H1 (cell line): ENCODE measurements around the gene SH2D5. TPM values are rescaled to one million over a fixed set of nuclear protein-coding genes. Genes with fewer than 3 reads are reported as not detected.

Experiments used
- CTCF ChIA-PET: fragments of 300-600 bp; sonication (Branson Sonifier 250); formaldehyde crosslinking; loops from one replicate; lab custom pipeline; 2021; ENCODE audit not compliant: partially characterized antibody; lab: Charles Lee
- POLR2A ChIA-PET: fragments of 300-600 bp; sonication (Branson Sonifier 250); formaldehyde crosslinking; loops from one replicate; lab custom pipeline; 2021; ENCODE audit warnings: inconsistent platforms; ENCODE audit not compliant: partially characterized antibody; lab: Charles Lee
- DNase-seq, 2 experiments: peaks; one replicate each; pipeline versions ENCODE4 v3.0.0 to v3.0.0-alpha.2; 2010 to 2022; ENCODE audit warnings: low spot score in 2 of 2, low read depth in 1 of 2, mixed read lengths in 1 of 2
- FAIRE-seq: peaks from 2 replicates; lab custom pipeline; 2011; peaks lifted over from hg19 to GRCh38; lab: Jason Lieb, UNC
- H2AFZ ChIP-seq: 2 replicates; pipeline ENCODE4 v1.8.1; 2012; ENCODE audit warnings: low read length, inconsistent platforms
- H2AK5ac ChIP-seq: 2 replicates; pipeline ENCODE4 v1.6.1; 2013; ENCODE audit warnings: low read depth, low read length
- H2BK120ac ChIP-seq: replicated peaks from 2 replicates; pipeline ENCODE3; 2013; ENCODE audit warnings: low read depth, low read length, inconsistent platforms
- H2BK12ac ChIP-seq: 2 replicates; pipeline ENCODE4 v1.6.1; 2013; ENCODE audit warnings: low read depth, low read length
- H2BK15ac ChIP-seq: 2 replicates; pipeline ENCODE4 v1.6.1; 2013; ENCODE audit warnings: low read length
- H2BK20ac ChIP-seq: 2 replicates; pipeline ENCODE4 v1.6.1; 2013; ENCODE audit warnings: low read length
- H2BK5ac ChIP-seq: 2 replicates; pipeline ENCODE4 v1.6.1; 2013; ENCODE audit warnings: low read depth, low read length
- H3K14ac ChIP-seq: 2 replicates; pipeline ENCODE4 v1.6.1; 2013; ENCODE audit warnings: inconsistent platforms; ENCODE audit not compliant: insufficient read length
- H3K18ac ChIP-seq: 2 replicates; pipeline ENCODE4 v1.6.1; 2013; ENCODE audit warnings: low read length; ENCODE audit errors: extremely low read depth
- H3K23ac ChIP-seq: 2 replicates; pipeline ENCODE4 v1.6.1; 2013; ENCODE audit warnings: inconsistent platforms; ENCODE audit not compliant: insufficient read length
- H3K23me2 ChIP-seq: 2 replicates; pipeline ENCODE4 v1.6.1; 2013; ENCODE audit warnings: low read depth, low read length
- H3K27ac ChIP-seq: 2 replicates; pipeline ENCODE4 v1.6.1; 2011; ENCODE audit warnings: low read depth, low read length, inconsistent platforms
- H3K27me3 ChIP-seq, 4 experiments: replicated peaks in 1 of 4; 1 replicate in 1 of 4; 2 replicates in 3 of 4; pipeline versions ENCODE4 v1.6.1 to v1.8.1; 2011 to 2013; ENCODE audit warnings: low read length in 3 of 4, mild to moderate bottlenecking in 3 of 4, inconsistent platforms in 2 of 4, mixed read lengths in 2 of 4, moderate library complexity in 1 of 4; ENCODE audit not compliant: control insufficient read depth in 3 of 4, insufficient read depth in 3 of 4; ENCODE audit errors: extremely low read depth in 1 of 4
- H3K36me3 ChIP-seq, 4 experiments: 2 replicates each; pipeline versions ENCODE4 v1.6.1 to v1.8.1; 2011 to 2013; ENCODE audit warnings: mild to moderate bottlenecking in 4 of 4, low read length in 3 of 4, moderate library complexity in 2 of 4, control low read depth in 1 of 4, inconsistent platforms in 1 of 4; ENCODE audit not compliant: insufficient read depth in 4 of 4, control insufficient read depth in 2 of 4
- H3K4ac ChIP-seq: replicated peaks from 2 replicates; pipeline ENCODE3; 2013; ENCODE audit warnings: low read length, low read depth, mixed read lengths, inconsistent platforms; ENCODE audit not compliant: insufficient read length
- H3K4me1 ChIP-seq, 4 experiments: replicated peaks in 1 of 4; 1 replicate in 1 of 4; 2 replicates in 3 of 4; pipeline versions ENCODE4 v1.6.1 to v1.8.1; 2011 to 2013; ENCODE audit warnings: low read length in 3 of 4, inconsistent platforms in 2 of 4, mixed read lengths in 1 of 4; ENCODE audit not compliant: insufficient read depth in 4 of 4, control insufficient read depth in 3 of 4
- H3K4me2 ChIP-seq, 2 experiments: 2 replicates each; pipeline versions ENCODE4 v1.6.1 to v1.8.1; 2011 to 2013; ENCODE audit warnings: low read depth in 2 of 2, low read length in 2 of 2, control low read depth in 1 of 2, inconsistent platforms in 1 of 2, mild to moderate bottlenecking in 1 of 2; ENCODE audit not compliant: insufficient read depth in 1 of 2
- H3K4me3 ChIP-seq, 4 experiments: fragments of 200-600, 300-600 bp in 1 of 4; sonication (generic), shearing (Covaris generic), sonication (Bioruptor Twin) in 1 of 4; 2 replicates each; pipeline versions ENCODE4 v1.5.1 to v1.8.1; 2011 to 2016; ENCODE audit warnings: low read length in 4 of 4, low read depth in 3 of 4, control low read depth in 2 of 4, inconsistent platforms in 2 of 4, mild to moderate bottlenecking in 2 of 4, mixed read lengths in 1 of 4, moderate library complexity in 1 of 4; ENCODE audit not compliant: insufficient read depth in 2 of 4; ENCODE audit errors: extremely low read depth in 1 of 4
- H3K56ac ChIP-seq: replicated peaks from 2 replicates; pipeline ENCODE3; 2013; ENCODE audit warnings: low read depth, mild to moderate bottlenecking, mixed read lengths, low read length, inconsistent platforms; ENCODE audit not compliant: insufficient read length
- H3K79me1 ChIP-seq: 2 replicates; pipeline ENCODE4 v1.6.1; 2013; ENCODE audit warnings: low read depth, low read length, control low read depth
- H3K79me2 ChIP-seq, 2 experiments: 2 replicates each; pipeline versions ENCODE4 v1.6.1 to v1.8.1; 2012 to 2013; ENCODE audit warnings: low read length in 2 of 2, mild to moderate bottlenecking in 2 of 2, inconsistent platforms in 1 of 2; ENCODE audit not compliant: insufficient read depth in 2 of 2, control insufficient read depth in 1 of 2
- H3K9ac ChIP-seq, 4 experiments: replicated peaks in 1 of 4; 1 replicate in 1 of 4; 2 replicates in 3 of 4; pipeline versions ENCODE4 v1.6.1 to v1.8.1; 2011 to 2013; ENCODE audit warnings: low read depth in 3 of 4, low read length in 3 of 4, control low read depth in 2 of 4, mild to moderate bottlenecking in 2 of 4, moderate library complexity in 2 of 4, inconsistent platforms in 1 of 4; ENCODE audit errors: extremely low read depth in 1 of 4
- H3K9me3 ChIP-seq, 2 experiments: 2 replicates each; pipeline versions ENCODE4 v1.6.1 to v1.8.1; 2012 to 2013; ENCODE audit warnings: mild to moderate bottlenecking in 2 of 2, moderate library complexity in 2 of 2, control low read depth in 1 of 2, inconsistent platforms in 1 of 2, low read depth in 1 of 2, low read length in 1 of 2, mixed read lengths in 1 of 2; ENCODE audit not compliant: insufficient read depth in 2 of 2
- H4K20me1 ChIP-seq, 2 experiments: replicated peaks in 1 of 2; 2 replicates each; pipeline versions ENCODE3 to v1.8.1; 2011 to 2013; ENCODE audit warnings: inconsistent platforms in 2 of 2, low read length in 2 of 2, mild to moderate bottlenecking in 1 of 2; ENCODE audit not compliant: insufficient read depth in 2 of 2, control insufficient read depth in 1 of 2
- H4K5ac ChIP-seq: 2 replicates; pipeline ENCODE4 v1.6.1; 2013; ENCODE audit warnings: low read length, low read depth, mixed read lengths, inconsistent platforms; ENCODE audit not compliant: insufficient read length
- H4K8ac ChIP-seq: 2 replicates; pipeline ENCODE4 v1.8.0; 2013; ENCODE audit warnings: mild to moderate bottlenecking, moderate library complexity, low read length, inconsistent platforms; ENCODE audit not compliant: insufficient read depth; ENCODE audit errors: extremely low read depth
- H4K91ac ChIP-seq: replicated peaks from 2 replicates; pipeline ENCODE3; 2013; ENCODE audit warnings: low read length, mixed read lengths, inconsistent platforms; ENCODE audit not compliant: insufficient read length
- BCL11A ChIP-seq, 2 experiments: IDR thresholded peaks; one replicate each; pipeline ENCODE4 v1.6.1; 2011; ENCODE audit warnings: low read depth in 2 of 2, low read length in 2 of 2, mild to moderate bottlenecking in 2 of 2
- CREB1 ChIP-seq: IDR thresholded peaks from 2 replicates; pipeline ENCODE4 v1.6.1; 2012; ENCODE audit warnings: inconsistent platforms
- JUN ChIP-seq: IDR thresholded peaks from 2 replicates; pipeline ENCODE4 v1.6.1; 2011; ENCODE audit warnings: low read depth, mild to moderate bottlenecking, improper control_type of control experiment, low read length
- POLR2AphosphoS5 ChIP-seq: IDR thresholded peaks from 2 replicates; pipeline ENCODE4 v1.6.1; 2011; ENCODE audit warnings: low read depth, low read length
- RNF2 ChIP-seq: fragments of 200-900, 300-1000 bp; sonication (generic); IDR thresholded peaks from 2 replicates; pipeline ENCODE4 v1.7.1; 2016; ENCODE audit warnings: borderline replicate concordance, low read depth, mild to moderate bottlenecking, antibody characterized with exemption, low read length; ENCODE audit not compliant: poor library complexity, severe bottlenecking; ENCODE audit errors: missing control alignments
- SP1 ChIP-seq: IDR thresholded peaks from 2 replicates; pipeline ENCODE4 v1.6.1; 2011; ENCODE audit warnings: low read depth, low read length
- SUZ12 ChIP-seq: fragments of 200-600 bp; sonication (generic); IDR thresholded peaks from 2 replicates; pipeline ENCODE4 v1.6.1; 2012; ENCODE audit warnings: mild to moderate bottlenecking, inconsistent platforms, low read length, moderate library complexity, mixed read lengths
- WGBS, 2 experiments: shearing (Covaris generic) in 1 of 2; methylation state at CpG; one replicate each; pipeline versions ENCODE4 v1.1.6 to v1.1.7; 2013 to 2015; ENCODE audit warnings: low lambda C conversion rate in 2 of 2, mixed read lengths in 2 of 2, inconsistent platforms in 1 of 2, low coverage in 1 of 2, missing lambda C conversion rate in 1 of 2; ENCODE audit not compliant: insufficient replicate concordance in 2 of 2, insufficient coverage in 1 of 2, insufficient read length in 1 of 2; ENCODE audit errors: extremely low coverage in 1 of 2, missing lambda C conversion rate in 1 of 2; 5-methylcytosine and 5-hydroxymethylcytosine counted together
- polyA plus RNA-seq, 7 experiments: library from polyadenylated mRNA; depleted of rRNA in 3 of 7; stranded (reverse) in 5 of 7; unstranded in 2 of 7; fragments of >200 nt in 5 of 7; fragments of 200-250 nt in 2 of 7; gene quantifications; 1 replicate in 5 of 7; 2 replicates in 1 of 7; 4 replicates in 1 of 7; pipeline versions ENCODE4 v1.2.1 to v1.2.3, GENCODE V29; 2011 to 2013; ENCODE audit warnings: missing spikeins in 2 of 7, mixed read lengths in 2 of 7
- total RNA-seq: library from RNA; stranded (reverse); fragmentation: NEBNext Ultra II Directional; extraction: Animal tissue kit (Norgen Biotek cat#: 25700); gene quantifications from 2 replicates; pipeline ENCODE4 v1.2.1, GENCODE V29; 2021
- TF ChIP-seq, protein P1 (sequence below), 3 experiments: IDR thresholded peaks; 1 replicate in 2 of 3; 2 replicates in 1 of 3; pipeline versions ENCODE4 v1.5.1 to v1.6.1; 2011; ENCODE audit warnings: low read length in 3 of 3, mild to moderate bottlenecking in 3 of 3, inconsistent platforms in 2 of 3, low read depth in 1 of 3, moderate library complexity in 1 of 3; ENCODE audit not compliant: insufficient read depth in 1 of 3; ENCODE audit errors: control extremely low read depth in 1 of 3

The SH2D5 gene
- total and polyA plus RNA-seq, 2 of the 8 experiments (the other 6 are each of a cell fraction or from before 2014, with no cell fraction given) = 13.2 to 18.4 TPM

DNA sequence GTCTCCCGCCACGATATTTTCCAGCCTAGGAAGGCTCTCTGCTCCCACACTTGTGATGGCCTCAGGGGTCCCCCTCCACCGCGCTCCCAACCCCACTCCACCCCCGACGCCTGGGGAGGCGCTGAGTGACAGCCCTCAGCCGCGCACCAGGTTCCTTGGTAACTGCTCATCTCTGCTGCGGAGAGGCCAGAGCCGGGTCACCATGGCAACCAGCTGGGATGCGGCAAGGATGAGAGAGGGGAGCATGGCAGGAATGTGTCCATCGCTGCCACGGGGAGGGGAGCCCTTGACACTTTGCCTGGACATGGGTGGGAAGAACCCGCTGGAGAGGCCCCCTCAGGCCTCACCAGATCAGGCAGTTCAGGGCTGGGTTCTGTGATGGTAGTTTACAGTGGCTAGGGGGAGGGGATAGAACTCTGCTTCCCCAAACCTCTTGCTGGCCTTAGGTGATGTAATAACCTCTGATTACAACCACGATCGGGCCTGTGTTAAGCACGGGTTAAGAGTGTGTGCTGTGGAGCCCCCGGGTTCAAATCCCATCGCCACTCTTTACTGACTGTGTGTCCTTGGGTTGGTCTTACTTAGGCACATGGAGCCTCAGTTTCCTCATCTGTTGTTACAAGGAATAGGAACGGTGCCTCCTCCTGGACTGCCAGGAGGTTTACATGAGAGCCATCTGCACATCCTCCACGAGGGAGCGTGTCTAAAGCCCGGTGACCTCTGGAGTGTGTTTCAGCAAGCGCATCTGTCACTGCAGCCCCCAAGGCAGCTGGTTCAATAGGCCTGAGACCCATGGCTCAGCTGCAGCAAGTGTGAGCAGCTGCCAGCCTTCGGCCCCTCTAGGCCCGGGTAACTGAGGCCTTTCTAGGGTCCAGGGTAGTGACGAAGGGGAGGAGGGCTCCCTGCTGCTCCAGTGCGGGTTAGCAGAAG lies 21.0 kb downstream of the SH2D5 start:
- no peak overlapping the region for H3K4ac ChIP-seq
- no peak overlapping the region for H3K27ac ChIP-seq
- H2BK120ac ChIP-seq = no peak overlapping the region
- H2BK15ac ChIP-seq = no peak overlapping the region
- ChIA-PET CTCF (interaction anchor here (1.1 to 2.7 kb wide), 7 partner anchors 10 to 505 kb away, joined by 3 to 22 read pairs (median 4); no protein-coding TSS in a partner anchor), POLR2A (interaction anchor here (0.7 kb wide), 1 partner anchor 13 kb away, joined by 3 read pairs; no protein-coding TSS in a partner anchor)
- H4K20me1 ChIP-seq = peaks cover 1 to 5% of the 10 kb centered on the region in 2 experiments
- H3K79me1 ChIP-seq = no peaks in the 10 kb centered on the region
- H3K18ac ChIP-seq = no peak overlapping the region
- H3K4me2 ChIP-seq = no peak overlapping the region
- WGBS, 2 experiments = 88% methylated on average over 29 of the region's 29 CpGs; no CpG with 5 or more reads in 1 of the 2 experiments
- no peak overlapping the region for H4K91ac ChIP-seq
- H3K9ac ChIP-seq = no peak overlapping the region
- H2AFZ ChIP-seq = no peak overlapping the region
- H3K9me3 ChIP-seq = no peaks in the 10 kb centered on the region
- peaks cover 0 to 1% (median under 1%) of the 10 kb centered on the region in 4 experiments; a peak in 6 of 7 replicates for H3K27me3 ChIP-seq
- H3K36me3 ChIP-seq = no peaks in the 10 kb centered on the region; a peak in 1 of 8 replicates
- no peak overlapping the region for H3K4me3 ChIP-seq
- no peak overlapping the region for H3K23ac ChIP-seq
- no peaks in the 10 kb centered on the region; the same call in 1 of the 2 replicates for H3K23me2 ChIP-seq
- no peak overlapping the region for H2BK5ac ChIP-seq
- TF ChIP-seq SP1 (no peak), POLR2AphosphoS5 (no peak), BCL11A (IDR thresholded peaks at IDR 0.05; ENCODE audit: low read depth in 2 of 2, low read length in 2 of 2) (no peak), SUZ12 (no peak), JUN (no peak), RNF2 (no peak), CREB1 (no peak)
- TF ChIP-seq, protein P1, sequence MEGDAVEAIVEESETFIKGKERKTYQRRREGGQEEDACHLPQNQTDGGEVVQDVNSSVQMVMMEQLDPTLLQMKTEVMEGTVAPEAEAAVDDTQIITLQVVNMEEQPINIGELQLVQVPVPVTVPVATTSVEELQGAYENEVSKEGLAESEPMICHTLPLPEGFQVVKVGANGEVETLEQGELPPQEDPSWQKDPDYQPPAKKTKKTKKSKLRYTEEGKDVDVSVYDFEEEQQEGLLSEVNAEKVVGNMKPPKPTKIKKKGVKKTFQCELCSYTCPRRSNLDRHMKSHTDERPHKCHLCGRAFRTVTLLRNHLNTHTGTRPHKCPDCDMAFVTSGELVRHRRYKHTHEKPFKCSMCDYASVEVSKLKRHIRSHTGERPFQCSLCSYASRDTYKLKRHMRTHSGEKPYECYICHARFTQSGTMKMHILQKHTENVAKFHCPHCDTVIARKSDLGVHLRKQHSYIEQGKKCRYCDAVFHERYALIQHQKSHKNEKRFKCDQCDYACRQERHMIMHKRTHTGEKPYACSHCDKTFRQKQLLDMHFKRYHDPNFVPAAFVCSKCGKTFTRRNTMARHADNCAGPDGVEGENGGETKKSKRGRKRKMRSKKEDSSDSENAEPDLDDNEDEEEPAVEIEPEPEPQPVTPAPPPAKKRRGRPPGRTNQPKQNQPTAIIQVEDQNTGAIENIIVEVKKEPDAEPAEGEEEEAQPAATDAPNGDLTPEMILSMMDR (IDR thresholded peaks at IDR 0.05; ENCODE audit: control extremely low read depth in 1 of 3, insufficient read depth in 1 of 3, low read depth in 1 of 3, low read length in 3 of 3) = peak in 2 of 3 experiments; percentile 29 to 52; a peak in 3 of 4 replicates
- no peak overlapping the region for H4K8ac ChIP-seq
- H4K5ac ChIP-seq = no peak overlapping the region
- H2BK20ac ChIP-seq = no peak overlapping the region
- peaks cover 0 to 1% (median 0%) of the 10 kb centered on the region in 4 experiments; a peak in 3 of 7 replicates for H3K4me1 ChIP-seq
- DNase-seq (no peak), FAIRE-seq (no peak)
- no peak overlapping the region for H2AK5ac ChIP-seq
- H3K56ac ChIP-seq = no peak overlapping the region
- H2BK12ac ChIP-seq = no peak overlapping the region
- no peaks in the 10 kb centered on the region for H3K79me2 ChIP-seq
- H3K14ac ChIP-seq = no peak overlapping the region
